ENCODE results near the gene POC1A. TPM values are rescaled to one million over a fixed set of nuclear protein-coding genes. Genes with fewer than 3 reads are reported as not detected.
"Not testable (repeated sequence)": the region's sequence is repeated elsewhere in the genome, so short reads cannot be mapped to it uniquely, and the experiment has no call there.

The POC1A gene
- total RNA-seq, 1 experiment from 2014 or later = 25.7 TPM

DNA sequence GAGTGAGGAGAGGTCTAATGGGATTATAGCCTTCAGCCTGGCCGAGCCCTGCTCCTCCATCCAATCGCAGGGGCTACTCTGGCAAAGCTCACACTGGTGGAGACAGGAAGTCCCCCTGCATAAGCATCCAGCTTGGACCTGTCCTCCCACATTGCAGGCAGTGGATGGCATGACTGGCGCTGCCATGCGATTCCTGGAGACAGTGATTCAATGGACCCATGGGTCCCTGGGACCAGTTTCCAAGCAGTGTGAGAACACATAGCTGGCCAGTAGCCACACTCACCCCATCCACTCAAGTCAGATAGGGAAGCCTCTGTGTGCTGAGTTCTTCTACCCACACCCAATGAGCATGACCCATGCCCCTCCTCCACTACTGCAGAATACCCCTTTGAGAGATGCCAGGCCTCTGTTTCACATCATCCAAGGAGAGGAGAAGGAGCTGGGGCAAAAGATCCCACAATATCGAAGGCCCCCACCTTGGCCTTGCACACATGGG, 18.1 kb upstream of the POC1A start:
- in situ Hi-C loops (cut with HindIII; ENCODE audit: low pct_unique_long_range_greater_than_20kb, low sequenced_read_pairs) (no loop called here), intact Hi-C loops (cut with micrococcal nuclease; ENCODE audit: unreplicated experiment) (no loop called here)
- TF ChIP-seq, protein P1, sequence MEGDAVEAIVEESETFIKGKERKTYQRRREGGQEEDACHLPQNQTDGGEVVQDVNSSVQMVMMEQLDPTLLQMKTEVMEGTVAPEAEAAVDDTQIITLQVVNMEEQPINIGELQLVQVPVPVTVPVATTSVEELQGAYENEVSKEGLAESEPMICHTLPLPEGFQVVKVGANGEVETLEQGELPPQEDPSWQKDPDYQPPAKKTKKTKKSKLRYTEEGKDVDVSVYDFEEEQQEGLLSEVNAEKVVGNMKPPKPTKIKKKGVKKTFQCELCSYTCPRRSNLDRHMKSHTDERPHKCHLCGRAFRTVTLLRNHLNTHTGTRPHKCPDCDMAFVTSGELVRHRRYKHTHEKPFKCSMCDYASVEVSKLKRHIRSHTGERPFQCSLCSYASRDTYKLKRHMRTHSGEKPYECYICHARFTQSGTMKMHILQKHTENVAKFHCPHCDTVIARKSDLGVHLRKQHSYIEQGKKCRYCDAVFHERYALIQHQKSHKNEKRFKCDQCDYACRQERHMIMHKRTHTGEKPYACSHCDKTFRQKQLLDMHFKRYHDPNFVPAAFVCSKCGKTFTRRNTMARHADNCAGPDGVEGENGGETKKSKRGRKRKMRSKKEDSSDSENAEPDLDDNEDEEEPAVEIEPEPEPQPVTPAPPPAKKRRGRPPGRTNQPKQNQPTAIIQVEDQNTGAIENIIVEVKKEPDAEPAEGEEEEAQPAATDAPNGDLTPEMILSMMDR (IDR thresholded peaks at IDR 0.05) = no peak
- TF ChIP-seq POLR2AphosphoS5 (IDR thresholded peaks at IDR 0.05; ENCODE audit: low read depth, low read length) (no peak), SIN3A (IDR thresholded peaks at IDR 0.05; ENCODE audit: borderline replicate concordance, insufficient read depth, low read depth, low read length) (no peak), TCF7L2 (IDR thresholded peaks at IDR 0.05; ENCODE audit: low read depth, low read length) (no peak)
- TF ChIP-seq, protein P2, sequence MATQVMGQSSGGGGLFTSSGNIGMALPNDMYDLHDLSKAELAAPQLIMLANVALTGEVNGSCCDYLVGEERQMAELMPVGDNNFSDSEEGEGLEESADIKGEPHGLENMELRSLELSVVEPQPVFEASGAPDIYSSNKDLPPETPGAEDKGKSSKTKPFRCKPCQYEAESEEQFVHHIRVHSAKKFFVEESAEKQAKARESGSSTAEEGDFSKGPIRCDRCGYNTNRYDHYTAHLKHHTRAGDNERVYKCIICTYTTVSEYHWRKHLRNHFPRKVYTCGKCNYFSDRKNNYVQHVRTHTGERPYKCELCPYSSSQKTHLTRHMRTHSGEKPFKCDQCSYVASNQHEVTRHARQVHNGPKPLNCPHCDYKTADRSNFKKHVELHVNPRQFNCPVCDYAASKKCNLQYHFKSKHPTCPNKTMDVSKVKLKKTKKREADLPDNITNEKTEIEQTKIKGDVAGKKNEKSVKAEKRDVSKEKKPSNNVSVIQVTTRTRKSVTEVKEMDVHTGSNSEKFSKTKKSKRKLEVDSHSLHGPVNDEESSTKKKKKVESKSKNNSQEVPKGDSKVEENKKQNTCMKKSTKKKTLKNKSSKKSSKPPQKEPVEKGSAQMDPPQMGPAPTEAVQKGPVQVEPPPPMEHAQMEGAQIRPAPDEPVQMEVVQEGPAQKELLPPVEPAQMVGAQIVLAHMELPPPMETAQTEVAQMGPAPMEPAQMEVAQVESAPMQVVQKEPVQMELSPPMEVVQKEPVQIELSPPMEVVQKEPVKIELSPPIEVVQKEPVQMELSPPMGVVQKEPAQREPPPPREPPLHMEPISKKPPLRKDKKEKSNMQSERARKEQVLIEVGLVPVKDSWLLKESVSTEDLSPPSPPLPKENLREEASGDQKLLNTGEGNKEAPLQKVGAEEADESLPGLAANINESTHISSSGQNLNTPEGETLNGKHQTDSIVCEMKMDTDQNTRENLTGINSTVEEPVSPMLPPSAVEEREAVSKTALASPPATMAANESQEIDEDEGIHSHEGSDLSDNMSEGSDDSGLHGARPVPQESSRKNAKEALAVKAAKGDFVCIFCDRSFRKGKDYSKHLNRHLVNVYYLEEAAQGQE (IDR thresholded peaks at IDR 0.05; ENCODE audit: insufficient read depth in 1 of 2, low read depth in 2 of 2, low read length in 1 of 2) = no peak
- ATAC-seq = no peak
- Histone ChIP-seq H3K36me3 (ENCODE audit: control insufficient read depth, insufficient read depth, low read length) (no peaks in the 10 kb centered on the region), H3K4me1 (ENCODE audit: control insufficient read depth, insufficient read depth, low read length) (peaks cover 8% of the 10 kb centered on the region), H3K27me3 (ENCODE audit: control insufficient read depth, insufficient read depth, low read length) (no peaks in the 10 kb centered on the region), H3K4me3 (ENCODE audit: low read depth in 2 of 2, low read length in 2 of 2) (no peak overlapping the region), H3K27ac (ENCODE audit: low read length) (no peak overlapping the region; the same call in 1 of the 2 replicates), H3K9me3 (ENCODE audit: control insufficient read depth, insufficient read depth, low read depth, low read length) (no peaks in the 10 kb centered on the region)
- CTCF ChIA-PET = no interaction called here
- POLR2A ChIA-PET = no interaction called here
- BruUV-seq (replicated peaks) = no TSS peak
- no peak for DNase-seq (ENCODE audit: low read depth, low spot score)

DNA sequence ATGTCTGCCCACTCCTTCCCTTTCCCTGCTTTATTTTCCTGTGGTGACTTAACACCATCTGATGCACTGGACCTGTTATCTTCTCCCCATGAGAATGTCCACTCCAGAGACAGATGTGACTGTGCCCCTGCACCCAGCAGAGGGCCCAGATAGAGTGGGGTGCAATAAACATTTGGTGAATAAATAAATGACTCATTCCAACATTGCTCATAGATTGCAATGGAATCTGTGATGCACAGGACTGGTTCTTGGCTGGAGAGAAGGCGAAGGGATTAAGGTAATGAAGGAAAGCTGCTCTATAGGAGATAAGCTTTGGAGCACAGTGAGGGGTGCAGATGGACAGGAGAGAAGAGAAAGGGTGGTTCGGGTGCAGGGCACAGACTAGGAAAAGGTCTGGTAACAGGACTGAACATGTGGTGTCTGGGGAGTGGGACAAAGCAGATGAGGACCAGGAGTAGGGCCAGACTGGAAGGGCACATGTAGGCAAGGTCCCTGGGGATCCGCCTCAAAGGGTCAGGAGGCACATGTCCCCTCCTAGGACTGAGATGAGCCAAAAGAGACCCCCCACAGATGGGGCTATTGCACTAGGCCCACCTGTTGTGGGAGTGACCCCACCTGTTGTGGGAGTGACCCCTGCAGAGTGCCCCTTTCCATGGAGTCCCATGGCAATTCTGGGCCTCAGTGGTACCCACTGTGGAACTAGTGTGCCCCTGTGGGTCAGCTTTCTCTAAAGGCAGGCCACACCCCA, 17.5 kb upstream of the POC1A start:
- ChIA-PET POLR2A (no interaction called here), CTCF (no interaction called here)
- peak; percentile 50 for DNase-seq (ENCODE audit: low read depth, low spot score)
- no peaks in the 10 kb centered on the region for H3K36me3 ChIP-seq (ENCODE audit: control insufficient read depth, insufficient read depth, low read length)
- in situ Hi-C loops (cut with HindIII; ENCODE audit: low pct_unique_long_range_greater_than_20kb, low sequenced_read_pairs) (no loop called here), intact Hi-C loops (cut with micrococcal nuclease; ENCODE audit: unreplicated experiment) (no loop called here)
- H3K9me3 ChIP-seq (ENCODE audit: control insufficient read depth, insufficient read depth, low read depth, low read length) = no peaks in the 10 kb centered on the region
- peaks cover 8% of the 10 kb centered on the region for H3K4me1 ChIP-seq (ENCODE audit: control insufficient read depth, insufficient read depth, low read length)
- peak overlapping the region; percentile 3; the same call in 1 of the 2 replicates for H3K27ac ChIP-seq (ENCODE audit: low read length)
- no peak overlapping the region for H3K4me3 ChIP-seq (ENCODE audit: low read depth in 2 of 2, low read length in 2 of 2)
- H3K27me3 ChIP-seq (ENCODE audit: control insufficient read depth, insufficient read depth, low read length) = no peaks in the 10 kb centered on the region
- TF ChIP-seq, protein P1 (IDR thresholded peaks at IDR 0.05) = no peak
- TF ChIP-seq, protein P2 (IDR thresholded peaks at IDR 0.05; ENCODE audit: insufficient read depth in 1 of 2, low read depth in 2 of 2, low read length in 1 of 2) = no peak
- TF ChIP-seq TCF7L2 (IDR thresholded peaks at IDR 0.05; ENCODE audit: low read depth, low read length) = no peak
- TF ChIP-seq POLR2AphosphoS5 (IDR thresholded peaks at IDR 0.05; ENCODE audit: low read depth, low read length) = no peak
- BruUV-seq (replicated peaks) = no TSS peak
- ATAC-seq = peak; percentile 86

DNA sequence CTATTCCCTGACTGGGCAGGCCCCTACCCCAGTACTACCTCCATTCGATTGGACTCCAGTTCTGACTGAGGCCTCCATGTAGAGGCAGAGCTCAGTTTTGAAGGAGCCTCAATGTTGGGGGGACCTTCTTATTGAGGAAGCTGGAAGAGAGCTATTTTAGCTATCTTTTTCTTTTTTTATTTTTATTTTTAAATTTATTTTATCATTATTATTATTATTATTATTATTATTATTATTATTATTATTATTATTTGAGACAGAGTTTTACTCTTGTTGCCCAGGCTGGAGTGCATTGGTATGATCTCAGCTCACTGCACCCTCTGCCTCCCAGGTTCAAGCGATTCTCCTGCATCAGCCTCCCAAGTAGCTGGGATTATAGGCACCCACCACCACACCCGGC, 16.0 kb upstream of the POC1A start:
- in situ Hi-C loops (cut with HindIII; ENCODE audit: low pct_unique_long_range_greater_than_20kb, low sequenced_read_pairs); H3K9me3 ChIP-seq (ENCODE audit: control insufficient read depth, insufficient read depth, low read depth, low read length): not testable (repeated sequence)

More for the DNA sequence above, 16.0 kb upstream of the POC1A start:
- H3K27ac ChIP-seq (ENCODE audit: low read length); ATAC-seq; H3K4me3 ChIP-seq (ENCODE audit: low read depth in 2 of 2, low read length in 2 of 2); POLR2A ChIA-PET; intact Hi-C loops (cut with micrococcal nuclease; ENCODE audit: unreplicated experiment); H3K27me3 ChIP-seq (ENCODE audit: control insufficient read depth, insufficient read depth, low read length); CTCF ChIA-PET; BruUV-seq (replicated peaks); DNase-seq (ENCODE audit: low read depth, low spot score); H3K4me1 ChIP-seq (ENCODE audit: control insufficient read depth, insufficient read depth, low read length); H3K36me3 ChIP-seq (ENCODE audit: control insufficient read depth, insufficient read depth, low read length): not testable (repeated sequence)

Data from Panc1 (cell line).